Neural crest cell (in vitro differentiated cells): ENCODE results near the gene FHOD3. TPM values are rescaled to one million over a fixed set of nuclear protein-coding genes. Genes with fewer than 3 reads are reported as not detected.

Experiments
- DNase-seq: peaks from one replicate; pipeline ENCODE4 v3.0.0; 2021; ENCODE audit warnings: low read depth, mixed read lengths, low spot score
- H3K27ac Mint-ChIP-seq: one replicate; pipeline ENCODE4 v1.8.0; 2021; ENCODE audit warnings: mild to moderate bottlenecking, mixed read lengths; ENCODE audit not compliant: unreplicated experiment
- H3K27me3 Mint-ChIP-seq: 2 replicates; pipeline ENCODE4 v1.8.0; 2021; ENCODE audit warnings: low read depth, mild to moderate bottlenecking, mixed read lengths
- H3K36me3 Mint-ChIP-seq: 2 replicates; pipeline ENCODE4 v1.8.0; 2021; ENCODE audit warnings: low read depth, mild to moderate bottlenecking, mixed read lengths
- H3K4me1 Mint-ChIP-seq: 2 replicates; pipeline ENCODE4 v1.8.0; 2021; ENCODE audit warnings: mixed read lengths
- H3K4me3 Mint-ChIP-seq: one replicate; pipeline ENCODE4 v1.8.0; 2021; ENCODE audit warnings: mild to moderate bottlenecking, mixed read lengths
- H3K9me3 Mint-ChIP-seq: 2 replicates; pipeline ENCODE4 v1.8.0; 2021; ENCODE audit warnings: mixed read lengths
- total RNA-seq: library from RNA; stranded (reverse); gene quantifications from 2 replicates; pipeline ENCODE4 v1.2.1, GENCODE V29; 2021
- TF ChIP-seq, protein P1 (sequence below): fragments of 200-600 bp; sonication (generic); conservative IDR thresholded peaks from 2 replicates; pipeline ENCODE4 v1.5.0; 2021; ENCODE audit warnings: antibody characterized with exemption, mild to moderate bottlenecking

The FHOD3 gene
- total RNA-seq, 1 donor from 2014 or later, result 28.6 TPM

GRCh38 chr18:36745219-36745975 lies 447.9 kb downstream of the FHOD3 start:
- Mint-ChIP-seq H3K27ac (no peak overlapping the region), H3K9me3 (no peaks in the 10 kb centered on the region), H3K4me1 (no peaks in the 10 kb centered on the region), H3K4me3 (no peak overlapping the region), H3K27me3 (no peaks in the 10 kb centered on the region), H3K36me3 (peaks cover 20% of the 10 kb centered on the region)
- TF ChIP-seq, protein P1, sequence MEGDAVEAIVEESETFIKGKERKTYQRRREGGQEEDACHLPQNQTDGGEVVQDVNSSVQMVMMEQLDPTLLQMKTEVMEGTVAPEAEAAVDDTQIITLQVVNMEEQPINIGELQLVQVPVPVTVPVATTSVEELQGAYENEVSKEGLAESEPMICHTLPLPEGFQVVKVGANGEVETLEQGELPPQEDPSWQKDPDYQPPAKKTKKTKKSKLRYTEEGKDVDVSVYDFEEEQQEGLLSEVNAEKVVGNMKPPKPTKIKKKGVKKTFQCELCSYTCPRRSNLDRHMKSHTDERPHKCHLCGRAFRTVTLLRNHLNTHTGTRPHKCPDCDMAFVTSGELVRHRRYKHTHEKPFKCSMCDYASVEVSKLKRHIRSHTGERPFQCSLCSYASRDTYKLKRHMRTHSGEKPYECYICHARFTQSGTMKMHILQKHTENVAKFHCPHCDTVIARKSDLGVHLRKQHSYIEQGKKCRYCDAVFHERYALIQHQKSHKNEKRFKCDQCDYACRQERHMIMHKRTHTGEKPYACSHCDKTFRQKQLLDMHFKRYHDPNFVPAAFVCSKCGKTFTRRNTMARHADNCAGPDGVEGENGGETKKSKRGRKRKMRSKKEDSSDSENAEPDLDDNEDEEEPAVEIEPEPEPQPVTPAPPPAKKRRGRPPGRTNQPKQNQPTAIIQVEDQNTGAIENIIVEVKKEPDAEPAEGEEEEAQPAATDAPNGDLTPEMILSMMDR, result no peak
- no peak for DNase-seq

GRCh38 chr18:36752929-36753865 lies 455.7 kb downstream of the FHOD3 start:
- no peaks in the 10 kb centered on the region for H3K4me1 Mint-ChIP-seq
- TF ChIP-seq, protein P1, result no peak
- H3K9me3 Mint-ChIP-seq, result no peaks in the 10 kb centered on the region
- DNase-seq, result no peak
- H3K4me3 Mint-ChIP-seq, result no peak overlapping the region
- H3K36me3 Mint-ChIP-seq, result peaks cover 14% of the 10 kb centered on the region
- H3K27ac Mint-ChIP-seq, result no peak overlapping the region
- H3K27me3 Mint-ChIP-seq, result no peaks in the 10 kb centered on the region

DNA sequence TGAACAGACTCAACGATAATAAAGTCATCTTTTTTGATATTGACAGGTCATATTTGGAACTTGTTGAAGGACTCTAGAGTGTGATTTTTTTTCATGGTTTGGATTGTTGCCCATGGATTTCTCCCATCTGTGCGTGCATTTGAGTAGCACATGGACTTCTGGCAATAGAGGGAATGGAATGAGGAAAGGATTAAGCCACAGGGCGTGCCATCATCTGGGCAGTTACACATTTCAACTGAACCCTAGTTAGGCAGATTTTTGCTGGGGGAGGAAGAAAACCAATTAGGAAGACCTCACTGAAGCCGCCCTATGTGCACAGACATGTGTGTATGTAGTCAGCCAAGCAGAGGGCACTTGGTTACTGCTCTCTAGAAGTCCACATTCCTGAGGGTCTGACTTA lies 458.7 kb downstream of the FHOD3 start:
- H3K27me3 Mint-ChIP-seq, result no peaks in the 10 kb centered on the region
- H3K9me3 Mint-ChIP-seq, result no peaks in the 10 kb centered on the region
- H3K27ac Mint-ChIP-seq, result no peak overlapping the region
- TF ChIP-seq, protein P1, result no peak
- no peak for DNase-seq
- no peak overlapping the region for H3K4me3 Mint-ChIP-seq
- H3K4me1 Mint-ChIP-seq, result no peaks in the 10 kb centered on the region
- peaks cover 8% of the 10 kb centered on the region for H3K36me3 Mint-ChIP-seq

DNA sequence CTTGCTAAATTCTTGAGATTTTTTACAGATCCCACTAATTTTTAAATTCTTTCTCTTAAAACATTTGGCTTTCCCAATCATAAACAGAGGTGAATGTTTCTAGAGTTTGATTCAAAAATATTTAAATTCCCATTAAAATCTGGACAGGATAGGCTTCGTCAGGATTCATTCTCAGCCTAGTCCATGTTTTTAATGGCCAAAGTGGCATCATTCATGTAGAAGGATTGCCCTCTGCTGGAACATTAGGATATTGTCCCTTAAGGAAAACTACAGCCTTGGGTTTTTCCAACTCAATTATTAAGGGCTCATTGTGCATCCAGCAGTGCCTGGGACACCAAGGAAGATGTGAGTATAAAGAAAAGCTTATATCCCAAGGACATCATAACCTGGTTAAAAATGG lies 459.6 kb downstream of the FHOD3 start:
- TF ChIP-seq, protein P1, result peak; percentile 80
- Mint-ChIP-seq H3K27ac (no peak overlapping the region), H3K36me3 (peaks cover 13% of the 10 kb centered on the region), H3K4me1 (no peaks in the 10 kb centered on the region), H3K4me3 (no peak overlapping the region), H3K27me3 (no peaks in the 10 kb centered on the region), H3K9me3 (peaks cover 5% of the 10 kb centered on the region)
- DNase-seq, result no peak

GRCh38 chr18:36757991-36758390 lies 460.5 kb downstream of the FHOD3 start:
- no peak overlapping the region for H3K4me3 Mint-ChIP-seq
- H3K4me1 Mint-ChIP-seq, result no peaks in the 10 kb centered on the region
- no peaks in the 10 kb centered on the region for H3K27me3 Mint-ChIP-seq
- peaks cover 5% of the 10 kb centered on the region for H3K9me3 Mint-ChIP-seq
- H3K36me3 Mint-ChIP-seq, result peaks cover 17% of the 10 kb centered on the region
- TF ChIP-seq, protein P1, result no peak
- H3K27ac Mint-ChIP-seq, result no peak overlapping the region
- DNase-seq, result no peak
